H9 (cell line): Measurements from ENCODE around the gene CLEC4C. TPM values are rescaled to one million over a fixed set of nuclear protein-coding genes. Genes with fewer than 3 reads are reported as not detected.
A peak's percentile ranks its signal among the peaks of the same experiment; 100 is the strongest.

Source experiments
- DNase-seq: peaks from one replicate; pipeline ENCODE4 v3.0.0-alpha.2; 2017
- H2AFZ ChIP-seq: one replicate; pipeline ENCODE4 v1.6.1; 2013; ENCODE audit warnings: mild to moderate bottlenecking, low read length, control low read depth, moderate library complexity
- H2AK5ac ChIP-seq: 2 replicates; pipeline ENCODE4 v1.6.1; 2013; ENCODE audit warnings: low read length, control low read depth, mixed read lengths; ENCODE audit not compliant: insufficient read length
- H2BK120ac ChIP-seq: one replicate; pipeline ENCODE4 v1.6.1; 2013; ENCODE audit warnings: low read depth, mild to moderate bottlenecking, low read length, control low read depth, inconsistent platforms; ENCODE audit not compliant: poor library complexity, severe bottlenecking
- H2BK12ac ChIP-seq: 2 replicates; pipeline ENCODE4 v1.6.1; 2013; ENCODE audit warnings: low read length, control low read depth, mixed read lengths, low read depth; ENCODE audit not compliant: insufficient read length
- H2BK15ac ChIP-seq: 2 replicates; pipeline ENCODE4 v1.6.1; 2013; ENCODE audit warnings: low read depth, low read length, control low read depth
- H2BK20ac ChIP-seq: one replicate; pipeline ENCODE4 v1.6.1; 2013; ENCODE audit warnings: low read depth, mild to moderate bottlenecking, low read length, control low read depth, inconsistent platforms; ENCODE audit not compliant: poor library complexity, severe bottlenecking
- H2BK5ac ChIP-seq: 2 replicates; pipeline ENCODE4 v1.6.1; 2013; ENCODE audit warnings: low read length, control low read depth, mixed read lengths; ENCODE audit not compliant: insufficient read length
- H3K14ac ChIP-seq: 2 replicates; pipeline ENCODE4 v1.6.1; 2013; ENCODE audit warnings: low read length, control low read depth; ENCODE audit not compliant: insufficient read depth
- H3K18ac ChIP-seq: 2 replicates; pipeline ENCODE4 v1.6.1; 2013; ENCODE audit warnings: low read depth, mild to moderate bottlenecking, mixed read lengths, low read length, control low read depth; ENCODE audit not compliant: insufficient read length
- H3K23ac ChIP-seq: 2 replicates; pipeline ENCODE4 v1.6.1; 2013; ENCODE audit warnings: low read length, control low read depth, mixed read lengths, low read depth; ENCODE audit not compliant: insufficient read length
- H3K23me2 ChIP-seq: 2 replicates; pipeline ENCODE4 v1.6.1; 2013; ENCODE audit warnings: low read depth, mild to moderate bottlenecking, mixed read lengths, low read length, control low read depth; ENCODE audit not compliant: insufficient read length, poor library complexity, severe bottlenecking
- H3K27ac ChIP-seq: 2 replicates; pipeline ENCODE4 v1.5.1; 2013; ENCODE audit warnings: low read length, control low read depth, mixed read lengths, low read depth; ENCODE audit not compliant: insufficient read length
- H3K27me3 ChIP-seq: 2 replicates; pipeline ENCODE4 v1.6.1; 2013; ENCODE audit warnings: low read length, control low read depth, inconsistent platforms; ENCODE audit not compliant: insufficient read depth
- H3K4ac ChIP-seq: 2 replicates; pipeline ENCODE4 v1.6.1; 2013; ENCODE audit warnings: low read depth, mild to moderate bottlenecking, control low read depth, inconsistent platforms, low read length, moderate library complexity
- H3K4me1 ChIP-seq: 2 replicates; pipeline ENCODE4 v1.6.1; 2013; ENCODE audit warnings: low read length, control low read depth, inconsistent platforms; ENCODE audit not compliant: insufficient read depth
- H3K4me2 ChIP-seq: 2 replicates; pipeline ENCODE4 v1.6.1; 2013; ENCODE audit warnings: low read length, control low read depth, mixed read lengths; ENCODE audit not compliant: insufficient read length, insufficient read depth
- H3K56ac ChIP-seq: 2 replicates; pipeline ENCODE4 v1.6.1; 2013; ENCODE audit warnings: low read depth, mild to moderate bottlenecking, mixed read lengths, low read length, control low read depth; ENCODE audit not compliant: insufficient read length
- H3K79me1 ChIP-seq: 2 replicates; pipeline ENCODE4 v1.6.1; 2013; ENCODE audit warnings: low read depth, mild to moderate bottlenecking, moderate library complexity, low read length, control low read depth, inconsistent platforms; ENCODE audit not compliant: insufficient read depth, poor library complexity, severe bottlenecking
- H3K79me2 ChIP-seq: 2 replicates; pipeline ENCODE4 v1.6.1; 2013; ENCODE audit warnings: low read length, control low read depth, inconsistent platforms; ENCODE audit not compliant: insufficient read depth
- H3K9ac ChIP-seq: 2 replicates; pipeline ENCODE4 v1.6.1; 2013; ENCODE audit warnings: low read length, control low read depth, mixed read lengths; ENCODE audit not compliant: insufficient read length; ENCODE audit errors: extremely low read depth
- H3K9me3 ChIP-seq: one replicate; pipeline ENCODE4 v1.6.1; 2013; ENCODE audit warnings: low read depth, low read length, inconsistent platforms; ENCODE audit not compliant: control insufficient read depth
- H3T11ph ChIP-seq: one replicate; pipeline ENCODE4 v1.6.1; 2013; ENCODE audit warnings: mild to moderate bottlenecking, low read length, control low read depth, inconsistent platforms
- H4K20me1 ChIP-seq: one replicate; pipeline ENCODE4 v1.6.1; 2013; ENCODE audit not compliant: control insufficient read depth, insufficient read length, insufficient read depth
- H4K5ac ChIP-seq: 2 replicates; pipeline ENCODE4 v1.6.1; 2013; ENCODE audit warnings: low read depth, mild to moderate bottlenecking, mixed read lengths, low read length, control low read depth; ENCODE audit not compliant: insufficient read length
- H4K8ac ChIP-seq: replicated peaks from 2 replicates; pipeline ENCODE4 v1.6.1; 2013; ENCODE audit warnings: low read length, control low read depth, mixed read lengths, low read depth; ENCODE audit not compliant: insufficient read length
- H4K91ac ChIP-seq: 2 replicates; pipeline ENCODE4 v1.6.1; 2013; ENCODE audit warnings: low read depth, mild to moderate bottlenecking, moderate library complexity, mixed read lengths, low read length, control low read depth; ENCODE audit not compliant: insufficient read length
- H3K27ac Mint-ChIP-seq, 3 experiments: 2 replicates in 2 of 3; 3 replicates in 1 of 3; pipeline ENCODE4 v1.8.0; 2020 to 2021; ENCODE audit warnings: mixed read lengths in 3 of 3, mild to moderate bottlenecking in 1 of 3, moderate library complexity in 1 of 3
- H3K27me3 Mint-ChIP-seq: 2 replicates; pipeline ENCODE4 v1.8.0; 2021; ENCODE audit warnings: low read depth, mild to moderate bottlenecking, moderate library complexity, mixed read lengths
- H3K36me3 Mint-ChIP-seq, 3 experiments: 2 replicates in 2 of 3; 3 replicates in 1 of 3; pipeline ENCODE4 v1.8.0; 2020 to 2021; ENCODE audit warnings: low read depth in 3 of 3, mixed read lengths in 3 of 3; ENCODE audit not compliant: insufficient read depth in 1 of 3
- H3K4me1 Mint-ChIP-seq, 2 experiments: 2 replicates each; pipeline ENCODE4 v1.8.0; 2020; ENCODE audit warnings: mixed read lengths in 2 of 2
- H3K4me3 Mint-ChIP-seq, 2 experiments: 2 replicates in 1 of 2; 3 replicates in 1 of 2; pipeline ENCODE4 v1.8.0; 2020 to 2021; ENCODE audit warnings: mild to moderate bottlenecking in 2 of 2, mixed read lengths in 2 of 2, moderate library complexity in 1 of 2
- H3K9me3 Mint-ChIP-seq, 2 experiments: 2 replicates in 1 of 2; 3 replicates in 1 of 2; pipeline ENCODE4 v1.8.0; 2020; ENCODE audit warnings: mild to moderate bottlenecking in 2 of 2, mixed read lengths in 2 of 2, moderate library complexity in 1 of 2
- WGBS: extraction: QIAGEN DNeasy Blood & Tissue Kit; methylation state at CpG from one replicate; pipeline ENCODE4 v1.1.7; 2013; ENCODE audit warnings: missing lambda C conversion rate, low lambda C conversion rate, mixed read lengths; ENCODE audit not compliant: insufficient read length; ENCODE audit errors: extremely low coverage; 5-methylcytosine and 5-hydroxymethylcytosine counted together
- total RNA-seq: library from RNA; stranded (reverse); gene quantifications from 2 replicates; pipeline ENCODE4 v1.2.1, GENCODE V29; 2021
- TF ChIP-seq, protein P1 (sequence below): fragments of 200-600 bp; sonication (generic); conservative IDR thresholded peaks from 3 replicates; pipeline ENCODE4 v1.8.0; 2021; ENCODE audit warnings: antibody characterized with exemption, mild to moderate bottlenecking

CLEC4C gene
- total RNA-seq, 1 experiment from 2014 or later, result 0.26 TPM

DNA sequence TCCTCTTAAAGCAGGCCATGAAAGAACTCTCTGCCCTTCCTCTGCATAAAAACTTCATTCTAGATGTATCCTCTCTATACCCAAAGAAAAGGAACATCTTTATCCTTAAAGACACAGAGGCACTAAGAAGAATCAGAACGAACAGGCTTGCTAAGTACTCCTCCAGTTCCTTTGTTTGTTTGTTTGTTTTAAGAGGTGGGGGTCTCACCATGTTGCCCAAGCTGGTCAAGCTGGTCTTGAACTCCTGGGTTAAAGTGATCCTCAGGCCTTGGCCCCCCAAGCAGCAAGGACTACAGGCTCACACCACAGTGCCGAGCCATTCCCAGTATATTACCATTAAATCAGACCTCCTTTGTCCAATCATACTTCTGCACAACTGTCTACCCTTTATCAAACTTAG, 65.6 kb downstream of the CLEC4C start:
- Mint-ChIP-seq H3K27me3 (no peaks in the 10 kb centered on the region), H3K36me3 (peaks cover 2 to 5% (median 2%) of the 10 kb centered on the region in 3 experiments; a peak in 3 of 7 replicates), H3K4me3 (no peak overlapping the region), H3K9me3 (peaks cover 3 to 6% of the 10 kb centered on the region in 2 experiments; a peak in 3 of 5 replicates), H3K27ac (peak overlapping the region in 1 of 3 experiments; percentile 87; a peak in 2 of 7 replicates), H3K4me1 (peaks cover 24 to 27% of the 10 kb centered on the region in 2 experiments)
- Histone ChIP-seq H2BK120ac (no peak overlapping the region), H3K23me2 (no peaks in the 10 kb centered on the region), H3K27me3 (no peaks in the 10 kb centered on the region), H3T11ph (no peak overlapping the region), H3K18ac (no peak overlapping the region), H3K9me3 (no peaks in the 10 kb centered on the region), H3K23ac (no peak overlapping the region), H3K4ac (no peak overlapping the region), H2BK12ac (no peak overlapping the region), H2BK5ac (no peak overlapping the region), H4K20me1 (no peaks in the 10 kb centered on the region), H2AK5ac (no peak overlapping the region), H2BK15ac (no peak overlapping the region), H3K4me1 (no peaks in the 10 kb centered on the region), H4K8ac (no peak overlapping the region), H4K5ac (no peak overlapping the region), H3K79me1 (no peaks in the 10 kb centered on the region), H3K9ac (no peak overlapping the region), H3K79me2 (no peaks in the 10 kb centered on the region), H3K14ac (no peak overlapping the region), H3K27ac (no peak overlapping the region), H3K56ac (no peak overlapping the region), H4K91ac (no peak overlapping the region), H2AFZ (no peak overlapping the region), H2BK20ac (no peak overlapping the region), H3K4me2 (no peak overlapping the region)
- no peak for DNase-seq
- TF ChIP-seq, protein P1, sequence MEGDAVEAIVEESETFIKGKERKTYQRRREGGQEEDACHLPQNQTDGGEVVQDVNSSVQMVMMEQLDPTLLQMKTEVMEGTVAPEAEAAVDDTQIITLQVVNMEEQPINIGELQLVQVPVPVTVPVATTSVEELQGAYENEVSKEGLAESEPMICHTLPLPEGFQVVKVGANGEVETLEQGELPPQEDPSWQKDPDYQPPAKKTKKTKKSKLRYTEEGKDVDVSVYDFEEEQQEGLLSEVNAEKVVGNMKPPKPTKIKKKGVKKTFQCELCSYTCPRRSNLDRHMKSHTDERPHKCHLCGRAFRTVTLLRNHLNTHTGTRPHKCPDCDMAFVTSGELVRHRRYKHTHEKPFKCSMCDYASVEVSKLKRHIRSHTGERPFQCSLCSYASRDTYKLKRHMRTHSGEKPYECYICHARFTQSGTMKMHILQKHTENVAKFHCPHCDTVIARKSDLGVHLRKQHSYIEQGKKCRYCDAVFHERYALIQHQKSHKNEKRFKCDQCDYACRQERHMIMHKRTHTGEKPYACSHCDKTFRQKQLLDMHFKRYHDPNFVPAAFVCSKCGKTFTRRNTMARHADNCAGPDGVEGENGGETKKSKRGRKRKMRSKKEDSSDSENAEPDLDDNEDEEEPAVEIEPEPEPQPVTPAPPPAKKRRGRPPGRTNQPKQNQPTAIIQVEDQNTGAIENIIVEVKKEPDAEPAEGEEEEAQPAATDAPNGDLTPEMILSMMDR, result no peak
- no CpG with 5 or more reads among the region's 2 CpGs for WGBS

Other genes starting within 250 kb of the CLEC4C start
- 0.07 and 0.09 TPM in 2 replicates for gene CD163, start 243.6 kb downstream of the CLEC4C start, total RNA-seq
- not detected in 2 replicates for gene APOBEC1, start 81.5 kb downstream of the CLEC4C start, total RNA-seq
- 9.1 and 9.9 TPM in 2 replicates for gene GDF3, start 51.6 kb downstream of the CLEC4C start, total RNA-seq
- 1.4 and 2.0 TPM in 2 replicates for gene DPPA3, start 35.9 kb downstream of the CLEC4C start, total RNA-seq
- gene NANOGNB, start 17.8 kb upstream of the CLEC4C start, total RNA-seq, result not detected in 2 replicates
- gene NANOG, start 42.0 kb upstream of the CLEC4C start, total RNA-seq, result 199 and 211 TPM in 2 replicates
- 19.1 and 19.3 TPM in 2 replicates for gene SLC2A14, start 125.5 kb upstream of the CLEC4C start, total RNA-seq
- 569 and 581 TPM in 2 replicates for gene SLC2A3, start 188.8 kb upstream of the CLEC4C start, total RNA-seq